Hepatocyte (in vitro differentiated cells): ENCODE results near the gene HOXD11. TPM values are rescaled to one million over a fixed set of nuclear protein-coding genes. Genes with fewer than 3 reads are reported as not detected.

ENCODE experiments used
- DNase-seq: peaks from one replicate; pipeline ENCODE4 v3.0.0-alpha.2; 2016; ENCODE audit warnings: low spot score
- H2AFZ ChIP-seq: fragments of 200-600 bp; sonication (generic); 2 replicates; pipeline ENCODE4 v1.6.0; 2016; ENCODE audit warnings: antibody characterized with exemption, mild to moderate bottlenecking
- H3K27ac ChIP-seq: fragments of 200-600 bp; sonication (generic); 2 replicates; pipeline ENCODE4 v1.5.1; 2016; ENCODE audit warnings: mild to moderate bottlenecking
- H3K27me3 ChIP-seq: fragments of 200-600 bp; sonication (generic); 2 replicates; pipeline ENCODE4 v1.6.1; 2016
- H3K36me3 ChIP-seq: fragments of 200-600 bp; sonication (generic); replicated peaks from 2 replicates; pipeline ENCODE4 v1.5.1; 2016; ENCODE audit warnings: low read depth; ENCODE audit not compliant: insufficient read depth
- H3K4me1 ChIP-seq: fragments of 200-600 bp; sonication (generic); 2 replicates; pipeline ENCODE4 v1.5.1; 2016; ENCODE audit warnings: mild to moderate bottlenecking, moderate library complexity; ENCODE audit not compliant: insufficient read depth
- H3K4me2 ChIP-seq: fragments of 200-600 bp; sonication (generic); 2 replicates; pipeline ENCODE4 v1.6.0; 2016
- H3K4me3 ChIP-seq: fragments of 200-600 bp; sonication (generic); 2 replicates; pipeline ENCODE4 v1.5.1; 2016; ENCODE audit warnings: mild to moderate bottlenecking
- H3K79me2 ChIP-seq: fragments of 200-600 bp; sonication (generic); 2 replicates; pipeline ENCODE4 v1.6.0; 2017; ENCODE audit warnings: mild to moderate bottlenecking
- H3K9me2 ChIP-seq: fragments of 200-600 bp; sonication (generic); replicated peaks from 2 replicates; pipeline ENCODE4 v1.6.0; 2017; ENCODE audit warnings: mild to moderate bottlenecking; ENCODE audit not compliant: insufficient read depth
- H3K9me3 ChIP-seq: fragments of 200-600 bp; sonication (generic); 2 replicates; pipeline ENCODE4 v1.5.1; 2016; ENCODE audit warnings: low read depth, mild to moderate bottlenecking
- H4K20me1 ChIP-seq: fragments of 200-600 bp; sonication (generic); 2 replicates; pipeline ENCODE4 v1.6.0; 2016; ENCODE audit warnings: mild to moderate bottlenecking; ENCODE audit not compliant: insufficient read depth, poor library complexity, severe bottlenecking
- CTCF ChIP-seq: fragments of 200-600 bp; sonication (generic); IDR thresholded peaks from 2 replicates; pipeline ENCODE4 v1.5.1; 2016; ENCODE audit warnings: antibody characterized with exemption, mild to moderate bottlenecking; ENCODE audit not compliant: poor library complexity
- EZH2 ChIP-seq: fragments of 200-600 bp; sonication (generic); IDR thresholded peaks from 2 replicates; pipeline ENCODE4 v1.6.1; 2016; ENCODE audit warnings: antibody characterized with exemption, mild to moderate bottlenecking, borderline replicate concordance
- EZH2phosphoT487 ChIP-seq: fragments of 200-600 bp; sonication (generic); IDR thresholded peaks from one replicate; pipeline ENCODE4 v1.6.1; 2018; ENCODE audit warnings: antibody characterized with exemption, mild to moderate bottlenecking, low read depth, moderate library complexity; ENCODE audit not compliant: unreplicated experiment, severe bottlenecking
- WGBS: methylation state at CpG from one replicate; pipeline ENCODE4 v1.1.6; 2016; ENCODE audit warnings: low lambda C conversion rate; ENCODE audit errors: missing lambda C conversion rate; 5-methylcytosine and 5-hydroxymethylcytosine counted together
- polyA plus RNA-seq: library from polyadenylated mRNA; unstranded; fragments of >200 nt; fragmentation: Nextera tagmentation; extraction: Ambion mirVana; gene quantifications from 2 replicates; pipeline ENCODE4 v1.2.1, GENCODE V29; 2016
- total RNA-seq: library from RNA; depleted of rRNA; stranded (reverse); fragments of >200 nt; gene quantifications from 2 replicates; pipeline ENCODE4 v1.2.3, GENCODE V29; 2014

HOXD11 gene
- total and polyA plus RNA-seq, 2 experiments from 2014 or later: 6.3 to 9.9 TPM

- TF ChIP-seq EZH2phosphoT487: peak; percentile 29
- peak; percentile 1 for TF ChIP-seq EZH2
- no peak for TF ChIP-seq CTCF
- H4K20me1 ChIP-seq: no peaks in the 10 kb centered on the region
- peaks cover 100% of the 10 kb centered on the region for H3K27me3 ChIP-seq
- no peaks in the 10 kb centered on the region for H3K79me2 ChIP-seq
- no peak overlapping the region for H3K27ac ChIP-seq
- no peak overlapping the region for H3K4me2 ChIP-seq
- no peak overlapping the region for H3K4me3 ChIP-seq
- no peaks in the 10 kb centered on the region for H3K9me2 ChIP-seq
- H3K4me1 ChIP-seq: no peaks in the 10 kb centered on the region
- WGBS: 62% methylated on average over 5 of the region's 5 CpGs
- no peaks in the 10 kb centered on the region for H3K9me3 ChIP-seq
- no peaks in the 10 kb centered on the region for H3K36me3 ChIP-seq
- no peak overlapping the region for H2AFZ ChIP-seq
- DNase-seq: no peak
Observed at GRCh38 chr2:176072292-176072669, 34.8 kb upstream of the HOXD11 start.

DNA sequence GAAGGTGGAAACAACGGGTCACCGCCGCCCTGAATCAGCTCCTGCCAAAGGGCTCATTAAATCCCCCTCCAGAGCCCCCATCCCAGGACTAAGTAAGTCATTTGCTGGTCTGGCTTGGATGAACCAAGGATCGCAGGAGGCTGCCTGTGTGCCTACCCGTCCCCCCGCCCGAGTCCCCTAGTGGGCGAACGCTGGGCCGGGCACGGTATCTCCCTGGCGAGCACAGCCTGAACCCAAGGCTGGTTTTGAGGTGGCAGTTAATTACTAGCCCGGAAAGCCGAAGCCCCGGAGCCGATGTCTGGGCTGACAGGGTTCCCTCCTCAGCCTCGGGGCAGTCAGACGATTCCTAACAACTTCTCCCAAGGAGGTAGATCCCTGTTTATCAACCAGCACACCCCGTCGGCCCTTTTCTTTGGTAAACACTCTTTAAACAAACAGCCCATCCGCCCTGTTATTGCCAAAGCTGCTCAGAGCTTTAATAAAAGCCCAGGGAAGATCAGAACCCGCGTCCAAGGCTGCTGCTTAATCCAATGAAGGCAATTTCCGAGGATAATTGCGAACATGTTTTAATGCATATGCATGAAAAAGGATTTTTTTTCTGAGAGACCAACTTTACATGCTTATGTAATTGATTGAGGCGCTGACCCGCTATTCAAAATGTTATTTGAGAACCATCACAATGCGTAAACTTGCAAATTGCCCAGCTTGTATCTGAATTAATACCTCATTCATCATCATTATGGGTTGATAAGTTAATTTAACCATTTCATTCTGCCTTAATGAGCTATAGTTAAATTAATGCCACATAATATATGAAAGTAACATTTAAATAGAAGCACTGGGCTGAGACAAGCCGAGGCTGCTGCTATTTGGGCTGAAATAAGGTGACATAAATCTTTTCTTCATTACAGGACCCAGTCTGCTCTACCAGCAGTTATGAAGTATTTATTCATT, 33.9 kb upstream of the HOXD11 start:
- no peak for DNase-seq
- peaks cover 3% of the 10 kb centered on the region for H3K79me2 ChIP-seq
- H4K20me1 ChIP-seq: no peaks in the 10 kb centered on the region
- H3K4me2 ChIP-seq: peak overlapping the region; percentile 38
- 18% methylated on average over 25 of the region's 29 CpGs for whole genome bisulfite sequencing
- no peak overlapping the region for H3K4me3 ChIP-seq
- H3K9me2 ChIP-seq: no peaks in the 10 kb centered on the region
- no peaks in the 10 kb centered on the region for H3K9me3 ChIP-seq
- peaks cover 97% of the 10 kb centered on the region for H3K27me3 ChIP-seq
- H2AFZ ChIP-seq: no peak overlapping the region
- no peaks in the 10 kb centered on the region for H3K36me3 ChIP-seq
- TF ChIP-seq CTCF (no peak), EZH2 (no peak)
- peak overlapping the region; percentile 93 for H3K27ac ChIP-seq
- no peaks in the 10 kb centered on the region for H3K4me1 ChIP-seq

DNA sequence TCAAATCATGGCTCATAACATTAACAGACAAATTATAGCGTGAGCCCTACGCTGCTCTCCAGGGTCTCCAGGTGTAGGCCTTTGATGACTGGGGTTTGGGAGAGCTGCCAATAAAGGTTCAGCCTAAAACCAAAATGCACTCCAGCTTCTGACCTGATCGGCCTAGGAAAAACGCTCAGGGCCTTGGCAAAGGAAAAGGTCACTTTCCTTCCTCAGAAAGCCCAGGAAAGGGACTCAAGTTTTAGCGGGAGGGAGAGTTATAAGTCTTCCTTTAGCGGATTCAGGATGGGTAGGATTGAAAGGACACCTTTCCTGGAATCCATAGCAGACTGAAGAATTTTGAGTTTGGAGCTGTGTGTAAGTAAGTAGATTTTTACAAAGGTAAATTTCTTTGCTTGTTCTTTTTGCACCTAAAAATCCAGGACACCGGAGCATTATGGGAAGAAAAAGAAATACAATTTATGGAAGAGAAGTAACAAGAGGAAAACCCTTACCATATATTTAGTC, 32.1 kb upstream of the HOXD11 start:
- no peaks in the 10 kb centered on the region for H3K9me3 ChIP-seq
- 32% methylated on average over 7 of the region's 7 CpGs for WGBS
- H3K79me2 ChIP-seq: peaks cover 11% of the 10 kb centered on the region
- H3K4me1 ChIP-seq: peaks cover 5% of the 10 kb centered on the region
- H2AFZ ChIP-seq: no peak overlapping the region
- no peaks in the 10 kb centered on the region for H3K9me2 ChIP-seq
- H3K27me3 ChIP-seq: peaks cover 97% of the 10 kb centered on the region
- H3K4me3 ChIP-seq: no peak overlapping the region
- H4K20me1 ChIP-seq: no peaks in the 10 kb centered on the region
- DNase-seq: no peak
- H3K36me3 ChIP-seq: no peaks in the 10 kb centered on the region
- TF ChIP-seq EZH2 (no peak), CTCF (no peak), EZH2phosphoT487 (no peak)
- H3K4me2 ChIP-seq: peak overlapping the region; percentile 84
- H3K27ac ChIP-seq: peak overlapping the region; percentile 93
